ENCODE results near the gene ALDH18A1. TPM values are rescaled to one million over a fixed set of nuclear protein-coding genes. Genes with fewer than 3 reads are reported as not detected.

The ALDH18A1 gene
- total RNA-seq, 1 donor from 2014 or later = 11.8 TPM

- intact Hi-C loops (cut with DNase I) = loop anchor here (5.0 kb wide), 1 partner anchor 38 kb away; no protein-coding TSS in a partner anchor
- ATAC-seq = no peak
- DNase-seq (ENCODE audit: missing footprints) = no peak
Observed at GRCh38 chr10:95564291-95564690, 92.2 kb downstream of the ALDH18A1 start.

- ATAC-seq (no peak), DNase-seq (ENCODE audit: missing footprints) (no peak)
- intact Hi-C loops (cut with DNase I) = loop anchor here (5.0 kb wide), 1 partner anchor 40 kb away; no protein-coding TSS in a partner anchor
Observed at GRCh38 chr10:95562341-95562965, 94.1 kb downstream of the ALDH18A1 start.

DNA sequence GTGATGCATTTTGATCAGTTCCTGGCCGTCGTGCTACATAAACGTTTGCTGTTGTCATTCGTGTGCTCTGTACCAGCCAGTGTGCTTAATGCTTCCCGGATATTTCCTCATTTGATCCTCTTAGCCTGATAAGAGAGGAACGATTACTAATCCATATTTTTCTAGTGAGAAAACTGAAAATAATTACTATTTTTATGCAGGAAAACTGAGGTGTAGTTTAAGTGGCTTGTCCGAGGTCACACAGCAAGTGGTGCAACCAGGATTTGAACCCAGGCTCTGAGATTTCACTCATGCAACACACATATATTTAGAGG is 94.7 kb downstream of the ALDH18A1 start:
- intact Hi-C loops (cut with DNase I) = loop anchor here (2.0 to 5.0 kb wide), 3 partner anchors 40 to 131 kb away; no protein-coding TSS in a partner anchor
- no peak for DNase-seq (ENCODE audit: missing footprints)
- no peak for ATAC-seq

- peak; percentile 98 for DNase-seq (ENCODE audit: missing footprints)
- ATAC-seq = peak; percentile 99
- intact Hi-C loops (cut with DNase I) = loop anchor here (2.0 to 5.0 kb wide), 3 partner anchors 41 to 131 kb away; no protein-coding TSS in a partner anchor
Observed at GRCh38 chr10:95561177-95561863, 95.2 kb downstream of the ALDH18A1 start, which contains the start of gene SORBS1. Gene SORBS1, minus strand, starts transcription at chr10:95561371. Its CDS starts 120,236 bp downstream, at chr10:95441135.

GRCh38 chr10:95560278-95561176 is 96.0 kb downstream of the ALDH18A1 start:
- ATAC-seq (no peak), DNase-seq (ENCODE audit: missing footprints) (no peak)
- intact Hi-C loops (cut with DNase I) = loop anchor here (2.0 to 5.0 kb wide), 3 partner anchors 42 to 130 kb away; no protein-coding TSS in a partner anchor

GRCh38 chr10:95559896-95560277 is 96.6 kb downstream of the ALDH18A1 start:
- intact Hi-C loops (cut with DNase I) = loop anchor here (2.0 to 5.0 kb wide), 4 partner anchors 42 to 129 kb away; no protein-coding TSS in a partner anchor

GRCh38 chr10:95559471-95559870 is 97.0 kb downstream of the ALDH18A1 start:
- ATAC-seq (no peak), DNase-seq (ENCODE audit: missing footprints) (no peak)
- intact Hi-C loops (cut with DNase I) = loop anchor here (5.0 kb wide), 1 partner anchor 42 kb away; no protein-coding TSS in a partner anchor

More at GRCh38 chr10:95559896-95560277, 96.6 kb downstream of the ALDH18A1 start:
- ATAC-seq = no peak
- DNase-seq (ENCODE audit: missing footprints) = no peak

- intact Hi-C loops (cut with DNase I) = loop anchor here (5.0 kb wide), 1 partner anchor 41 kb away; no protein-coding TSS in a partner anchor
Observed at GRCh38 chr10:95558593-95559320, 97.8 kb downstream of the ALDH18A1 start.

GRCh38 chr10:95556994-95557767 is 99.3 kb downstream of the ALDH18A1 start:
- intact Hi-C loops (cut with DNase I) = loop anchor here (5.0 kb wide), 1 partner anchor 40 kb away; no protein-coding TSS in a partner anchor

More at GRCh38 chr10:95558593-95559320, 97.8 kb downstream of the ALDH18A1 start:
- DNase-seq (ENCODE audit: missing footprints) (no peak), ATAC-seq (no peak)

More at GRCh38 chr10:95556994-95557767, 99.3 kb downstream of the ALDH18A1 start:
- ATAC-seq (no peak), DNase-seq (ENCODE audit: missing footprints) (no peak)

Other genes starting within 250 kb of the ALDH18A1 start
- gene SORBS1, start 95.3 kb downstream of the ALDH18A1 start, total RNA-seq = 666 TPM
- 9.7 TPM for gene TCTN3, start 37.2 kb upstream of the ALDH18A1 start, total RNA-seq
- gene ENTPD1, start 99.5 kb upstream of the ALDH18A1 start, total RNA-seq = 6.3 TPM

Measured in Right ventricle myocardium inferior (tissue), 1 donor.